Left lung (tissue), 10 donors: ENCODE results near the gene CARMIL1. TPM values are rescaled to one million over a fixed set of nuclear protein-coding genes. Genes with fewer than 3 reads are reported as not detected.

ENCODE experiments used
- ATAC-seq: fragments of 200-7000 bp; cut with Tn5 transposase; one replicate; pipeline ENCODE4 v1.9.1; 2020; ENCODE audit warnings: moderate library complexity
- DNase-seq, 4 donors: peaks; one replicate each; pipeline ENCODE4 v3.0.0-alpha.2; 2013 to 2020
- H3K27ac ChIP-seq, 2 donors: fragments of 200-600 bp; sonication (generic) in 1 of 2; one replicate each; pipeline versions ENCODE4 v1.5.0 to v1.8.0; 2020 to 2021
- H3K27me3 ChIP-seq, 2 donors: fragments of 200-600 bp; sonication (generic) in 1 of 2; one replicate each; pipeline versions ENCODE4 v1.5.0 to v1.8.0; 2020 to 2021
- H3K36me3 ChIP-seq, 2 donors: fragments of 200-600 bp; sonication (generic) in 1 of 2; one replicate each; pipeline versions ENCODE4 v1.5.0 to v1.8.0; 2020 to 2021
- H3K4me1 ChIP-seq, 2 donors: fragments of 200-600 bp; one replicate each; pipeline ENCODE4 v1.8.0; 2021
- H3K4me3 ChIP-seq, 2 donors: fragments of 200-600 bp; sonication (generic) in 1 of 2; one replicate each; pipeline versions ENCODE4 v1.5.0 to v1.8.0; 2020 to 2021; ENCODE audit warnings: mild to moderate bottlenecking in 1 of 2
- H3K9me3 ChIP-seq, 2 donors: fragments of 200-600 bp; sonication (generic) in 1 of 2; one replicate each; pipeline versions ENCODE4 v1.5.0 to v1.8.0; 2020 to 2021
- intact Hi-C, 2 donors: fragments of 100-400 bp; cut with DNase I; formaldehyde crosslinking; loops; one replicate each; pipeline versions ENCODE4 v1.11.2 to v1.14.2; 2022
- polyA plus RNA-seq, 6 donors: library from polyadenylated mRNA; unstranded; fragments of 120-200 nt; gene quantifications; one replicate each; pipeline ENCODE4 v1.2.1, GENCODE V29; 2013; ENCODE audit not compliant: insufficient read length in 6 of 6
- total RNA-seq, 2 donors: library from RNA; stranded (reverse); fragmentation: NEBNext Ultra II Directional; extraction: Animal tissue kit (Norgen Biotek cat#: 25700); gene quantifications; one replicate each; pipeline ENCODE4 v1.2.1, GENCODE V29; 2021
- TF ChIP-seq, protein P1 (sequence below), 2 donors: fragments of 200-600 bp; sonication (generic) in 1 of 2; IDR thresholded peaks; one replicate each; pipeline versions ENCODE4 v1.5.0 to v1.8.0; 2021; ENCODE audit warnings: antibody characterized with exemption in 2 of 2
- donor health status: DM: no; HTN: yes; CAD: no.
- donor health status: DM: no; HTN: no; CAD: no.

The CARMIL1 gene
- total and polyA plus RNA-seq, 8 donors: 16.4 to 32.8 (median 27.4) TPM

DNA sequence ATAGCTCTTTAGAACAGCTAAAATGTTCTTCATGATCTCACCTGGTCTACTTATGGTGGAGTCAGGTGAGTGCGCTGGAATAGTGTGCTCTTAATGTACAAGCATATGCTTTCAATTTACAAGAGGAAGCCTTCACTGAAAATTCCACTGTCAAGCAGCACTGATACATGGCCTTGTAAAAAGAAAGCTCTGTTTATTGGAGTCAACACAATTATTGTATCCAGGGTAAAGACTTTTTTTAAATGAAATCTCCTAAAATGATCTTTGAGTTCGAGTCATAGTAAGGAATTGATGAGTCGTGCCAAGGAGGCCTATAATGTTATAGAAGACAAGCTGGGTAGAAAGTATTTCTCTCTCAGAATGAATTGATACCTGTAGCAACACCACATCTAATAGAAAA is 41.6 kb upstream of the CARMIL1 start:
- no peak overlapping the region for H3K4me3 ChIP-seq
- ATAC-seq (no peak), DNase-seq (no peak)
- H3K27me3 ChIP-seq: no peaks in the 10 kb centered on the region
- H3K27ac ChIP-seq: no peak overlapping the region
- H3K4me1 ChIP-seq: no peaks in the 10 kb centered on the region
- intact Hi-C loops: no loop called here
- TF ChIP-seq, protein P1, sequence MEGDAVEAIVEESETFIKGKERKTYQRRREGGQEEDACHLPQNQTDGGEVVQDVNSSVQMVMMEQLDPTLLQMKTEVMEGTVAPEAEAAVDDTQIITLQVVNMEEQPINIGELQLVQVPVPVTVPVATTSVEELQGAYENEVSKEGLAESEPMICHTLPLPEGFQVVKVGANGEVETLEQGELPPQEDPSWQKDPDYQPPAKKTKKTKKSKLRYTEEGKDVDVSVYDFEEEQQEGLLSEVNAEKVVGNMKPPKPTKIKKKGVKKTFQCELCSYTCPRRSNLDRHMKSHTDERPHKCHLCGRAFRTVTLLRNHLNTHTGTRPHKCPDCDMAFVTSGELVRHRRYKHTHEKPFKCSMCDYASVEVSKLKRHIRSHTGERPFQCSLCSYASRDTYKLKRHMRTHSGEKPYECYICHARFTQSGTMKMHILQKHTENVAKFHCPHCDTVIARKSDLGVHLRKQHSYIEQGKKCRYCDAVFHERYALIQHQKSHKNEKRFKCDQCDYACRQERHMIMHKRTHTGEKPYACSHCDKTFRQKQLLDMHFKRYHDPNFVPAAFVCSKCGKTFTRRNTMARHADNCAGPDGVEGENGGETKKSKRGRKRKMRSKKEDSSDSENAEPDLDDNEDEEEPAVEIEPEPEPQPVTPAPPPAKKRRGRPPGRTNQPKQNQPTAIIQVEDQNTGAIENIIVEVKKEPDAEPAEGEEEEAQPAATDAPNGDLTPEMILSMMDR (IDR thresholded peaks at IDR 0.05): no peak
- H3K36me3 ChIP-seq: no peaks in the 10 kb centered on the region
- no peaks in the 10 kb centered on the region for H3K9me3 ChIP-seq

DNA sequence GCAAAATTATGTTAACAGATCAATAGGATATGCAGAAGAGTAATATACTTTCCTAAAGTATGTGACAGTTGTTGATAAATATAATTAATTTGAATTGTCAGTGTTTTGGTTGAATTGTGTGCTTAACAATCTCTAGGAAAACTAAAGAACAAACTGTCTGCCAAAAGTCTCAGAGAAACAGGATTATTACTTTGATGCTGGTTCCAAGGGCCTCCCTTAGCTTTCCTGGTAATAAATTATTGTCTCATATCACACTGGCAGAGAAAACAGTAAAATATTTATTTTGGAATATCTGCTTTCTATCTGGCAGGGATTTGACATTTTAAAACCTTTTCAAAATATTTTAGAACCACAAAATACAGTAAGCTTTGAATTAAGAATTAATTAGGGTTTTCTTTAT is 40.1 kb upstream of the CARMIL1 start:
- Histone ChIP-seq H3K4me3 (no peak overlapping the region), H3K27ac (no peak overlapping the region), H3K4me1 (no peaks in the 10 kb centered on the region), H3K27me3 (no peaks in the 10 kb centered on the region), H3K9me3 (no peaks in the 10 kb centered on the region), H3K36me3 (no peaks in the 10 kb centered on the region)
- no peak for ATAC-seq
- TF ChIP-seq, protein P1 (IDR thresholded peaks at IDR 0.05): no peak
- intact Hi-C loops: no loop called here
- DNase-seq: no peak

DNA sequence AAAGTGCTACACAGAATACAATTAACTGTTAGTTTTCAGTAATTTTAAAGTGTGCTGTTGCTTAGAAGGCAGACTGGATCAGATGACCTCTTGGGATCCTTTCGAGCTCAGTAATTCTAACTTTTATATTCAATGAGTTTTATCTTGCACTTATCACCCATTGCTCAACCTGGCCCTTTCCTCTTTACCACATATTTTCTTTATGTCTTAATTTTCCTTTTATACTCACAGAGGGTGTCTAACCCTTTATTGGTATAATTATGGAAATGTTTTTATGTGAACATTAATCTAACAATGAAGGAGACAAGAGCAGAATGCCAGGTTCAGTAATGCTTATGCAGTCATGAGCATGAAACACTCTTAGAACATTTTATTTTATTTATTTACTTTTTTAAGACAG is 39.7 kb upstream of the CARMIL1 start:
- no peak overlapping the region for H3K4me3 ChIP-seq
- DNase-seq (no peak), ATAC-seq (no peak)
- intact Hi-C loops: no loop called here
- no peak overlapping the region for H3K27ac ChIP-seq
- no peaks in the 10 kb centered on the region for H3K9me3 ChIP-seq
- no peaks in the 10 kb centered on the region for H3K27me3 ChIP-seq
- no peaks in the 10 kb centered on the region for H3K4me1 ChIP-seq
- TF ChIP-seq, protein P1 (IDR thresholded peaks at IDR 0.05): no peak
- H3K36me3 ChIP-seq: no peaks in the 10 kb centered on the region

DNA sequence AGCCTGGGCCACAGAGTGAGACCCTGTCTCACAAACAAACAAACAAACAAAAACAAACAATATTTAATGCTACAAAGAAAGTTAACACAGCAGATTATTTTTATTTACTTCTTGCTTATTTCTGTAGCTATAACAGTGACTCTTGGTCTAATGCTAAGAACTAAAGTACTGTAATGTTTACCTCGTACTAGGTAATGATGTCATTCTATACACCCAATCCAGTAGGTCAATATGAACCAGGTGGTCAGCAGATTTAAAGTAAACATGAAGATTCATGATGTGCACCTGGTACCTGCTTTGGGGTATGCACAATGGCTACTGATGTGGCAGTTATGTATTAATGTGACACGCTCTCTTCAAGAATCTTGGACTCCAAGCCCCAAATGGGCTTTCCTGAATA is 36.6 kb upstream of the CARMIL1 start:
- ATAC-seq (no peak), DNase-seq (no peak)
- TF ChIP-seq, protein P1 (IDR thresholded peaks at IDR 0.05): no peak
- Histone ChIP-seq H3K27ac (no peak overlapping the region), H3K4me1 (no peaks in the 10 kb centered on the region), H3K27me3 (no peaks in the 10 kb centered on the region), H3K36me3 (no peaks in the 10 kb centered on the region), H3K4me3 (no peak overlapping the region), H3K9me3 (no peaks in the 10 kb centered on the region)
- intact Hi-C loops: no loop called here

DNA sequence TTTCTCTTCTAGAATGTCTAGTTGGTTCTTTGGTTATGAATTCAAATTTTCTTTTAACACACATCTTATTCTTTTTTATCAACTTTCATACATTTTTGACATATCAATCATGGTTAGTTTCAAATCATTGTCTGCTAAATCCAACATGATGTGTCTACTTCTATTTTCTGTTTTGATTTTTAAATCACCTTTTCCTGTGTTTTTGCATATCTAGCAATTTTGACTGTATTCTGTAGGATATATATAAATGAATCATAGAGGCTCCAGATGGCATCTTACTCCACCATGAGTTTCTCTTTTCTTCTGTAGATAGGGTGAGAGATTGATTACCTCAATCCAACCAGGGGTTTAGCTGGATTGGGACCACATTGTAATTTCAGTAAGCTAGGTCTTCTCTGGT is 34.3 kb upstream of the CARMIL1 start:
- TF ChIP-seq, protein P1 (IDR thresholded peaks at IDR 0.05): no peak
- no peak for DNase-seq
- H3K4me1 ChIP-seq: no peaks in the 10 kb centered on the region
- H3K27ac ChIP-seq: no peak overlapping the region
- H3K27me3 ChIP-seq: no peaks in the 10 kb centered on the region
- no peak overlapping the region for H3K4me3 ChIP-seq
- ATAC-seq: no peak
- no peaks in the 10 kb centered on the region for H3K36me3 ChIP-seq
- no peaks in the 10 kb centered on the region for H3K9me3 ChIP-seq
- intact Hi-C loops: no loop called here
